DMS53 (cell line): ENCODE data around the gene ASGR1.

Experiments
- DNase-seq: peaks from one replicate; lab custom pipeline; 2025; lab: John Stamatoyannopoulos, UW

The ASGR1 gene, protein sequence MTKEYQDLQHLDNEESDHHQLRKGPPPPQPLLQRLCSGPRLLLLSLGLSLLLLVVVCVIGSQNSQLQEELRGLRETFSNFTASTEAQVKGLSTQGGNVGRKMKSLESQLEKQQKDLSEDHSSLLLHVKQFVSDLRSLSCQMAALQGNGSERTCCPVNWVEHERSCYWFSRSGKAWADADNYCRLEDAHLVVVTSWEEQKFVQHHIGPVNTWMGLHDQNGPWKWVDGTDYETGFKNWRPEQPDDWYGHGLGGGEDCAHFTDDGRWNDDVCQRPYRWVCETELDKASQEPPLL

DNA sequence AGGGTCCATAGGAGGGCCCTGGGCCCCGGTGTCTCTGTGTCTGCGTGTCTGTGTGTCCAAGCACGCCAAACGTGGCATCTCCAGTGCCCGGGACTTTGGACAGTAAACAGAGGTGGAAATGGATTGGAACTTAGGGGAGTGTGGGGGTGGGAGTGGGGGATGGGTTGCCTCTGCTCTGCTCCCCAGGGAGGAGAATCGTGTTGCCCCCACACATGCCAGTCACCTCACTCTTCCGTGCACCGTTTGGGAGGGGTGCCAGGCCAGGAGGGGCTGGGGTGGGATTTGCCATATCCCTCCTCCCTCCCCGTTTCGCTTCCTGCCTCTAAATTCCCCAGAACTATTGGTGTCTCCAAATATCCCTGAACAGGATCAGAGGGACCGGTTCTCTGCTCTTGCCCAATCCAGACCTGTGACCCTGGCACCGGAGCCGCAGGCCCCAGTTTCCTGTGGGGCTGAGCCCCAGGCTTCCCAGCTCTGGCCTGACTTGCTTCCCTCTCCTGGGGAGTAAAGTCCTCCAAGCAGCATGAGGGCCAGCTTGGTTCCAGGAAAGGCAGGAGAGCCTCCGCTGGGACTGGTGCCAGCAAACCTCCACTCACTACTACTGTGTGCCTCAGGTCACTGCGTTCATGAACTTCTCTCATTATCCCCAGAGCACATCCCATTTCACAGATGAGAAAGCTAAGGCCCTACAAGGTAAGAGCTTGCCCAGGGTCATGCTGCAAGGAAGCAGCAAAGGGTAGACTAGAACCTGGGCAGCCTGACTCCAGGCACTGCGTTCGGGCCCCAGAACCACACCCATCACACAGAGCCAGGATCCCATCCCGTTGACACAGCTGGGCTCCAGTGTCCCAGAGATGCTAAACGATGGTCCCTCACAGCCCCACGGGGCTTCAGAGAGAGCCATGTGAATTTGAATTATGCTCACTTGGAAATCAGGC lies at the start of gene ASGR1:
ASGR1 (minus strand) TSS at position 54 of the 938 bp plus-strand sequence. CDS start 807 bp downstream, outside the sequence.
- DNase-seq = no peak

DNA sequence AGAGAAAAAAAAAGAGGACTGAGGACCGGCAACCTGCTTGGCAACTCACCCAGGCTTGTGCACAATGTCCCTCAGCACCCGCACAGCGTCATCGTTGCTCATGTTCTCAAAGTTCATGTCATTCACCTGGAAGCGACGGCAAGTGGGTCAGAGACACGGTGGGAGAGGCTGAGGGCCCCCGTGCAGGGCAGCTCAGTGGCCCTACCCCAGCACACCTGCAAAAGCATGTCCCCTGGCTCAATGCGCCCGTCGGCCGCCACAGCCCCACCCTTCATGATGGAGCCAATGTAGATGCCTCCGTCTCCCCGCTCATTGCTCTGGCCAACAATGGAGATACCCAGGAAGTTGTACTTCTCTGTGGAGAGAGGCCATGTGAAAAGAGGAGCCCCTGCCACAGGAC lies 49.8 kb upstream of the ASGR1 start:
- no peak for DNase-seq

DNA sequence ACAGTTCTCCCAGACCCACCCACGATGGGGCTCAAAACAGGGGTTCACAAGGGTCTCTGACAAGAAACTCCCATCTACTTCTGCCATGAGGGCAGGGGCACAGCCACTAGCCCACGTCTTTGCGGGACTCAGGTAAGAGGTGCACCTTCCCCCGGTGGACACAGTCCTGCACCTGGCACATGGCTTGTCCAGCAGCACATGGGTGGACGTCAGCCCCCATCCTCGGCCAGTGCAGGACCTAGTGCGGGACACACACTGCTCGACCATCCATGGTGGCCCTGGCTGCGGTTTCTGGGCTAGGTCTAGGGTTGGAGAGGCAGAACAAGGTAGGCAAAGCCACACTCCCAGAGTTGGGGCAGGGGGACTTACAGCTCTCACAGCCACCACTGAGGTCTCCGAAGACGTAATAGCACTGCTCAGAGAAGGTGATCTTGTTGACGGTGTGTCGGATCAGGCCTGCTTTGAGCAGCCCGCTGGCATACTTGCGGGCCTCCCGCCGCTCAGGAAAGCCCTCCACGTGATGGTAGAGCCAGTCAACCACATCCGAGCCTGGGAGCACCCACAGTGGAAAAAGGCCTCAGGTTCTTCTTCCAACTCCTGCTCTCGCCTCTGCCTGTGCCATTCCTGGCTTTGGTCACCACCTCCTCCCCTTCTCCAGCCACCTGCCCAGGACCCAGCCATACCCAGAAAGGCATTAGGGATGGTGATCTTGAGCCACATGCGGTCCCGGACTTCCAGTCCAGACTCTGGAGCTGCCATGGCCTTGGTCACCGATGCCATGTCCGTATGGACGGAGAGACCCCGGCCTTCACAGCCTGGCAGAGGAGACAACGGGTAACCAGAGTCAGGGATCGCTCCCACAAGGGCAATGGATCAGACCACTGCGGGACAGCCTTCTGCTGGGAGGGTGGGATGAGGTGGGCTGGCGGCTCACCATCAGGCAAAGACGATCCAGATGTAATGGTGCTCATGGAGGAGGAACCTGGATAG lies 47.8 kb upstream of the ASGR1 start:
- no peak for DNase-seq

DNA sequence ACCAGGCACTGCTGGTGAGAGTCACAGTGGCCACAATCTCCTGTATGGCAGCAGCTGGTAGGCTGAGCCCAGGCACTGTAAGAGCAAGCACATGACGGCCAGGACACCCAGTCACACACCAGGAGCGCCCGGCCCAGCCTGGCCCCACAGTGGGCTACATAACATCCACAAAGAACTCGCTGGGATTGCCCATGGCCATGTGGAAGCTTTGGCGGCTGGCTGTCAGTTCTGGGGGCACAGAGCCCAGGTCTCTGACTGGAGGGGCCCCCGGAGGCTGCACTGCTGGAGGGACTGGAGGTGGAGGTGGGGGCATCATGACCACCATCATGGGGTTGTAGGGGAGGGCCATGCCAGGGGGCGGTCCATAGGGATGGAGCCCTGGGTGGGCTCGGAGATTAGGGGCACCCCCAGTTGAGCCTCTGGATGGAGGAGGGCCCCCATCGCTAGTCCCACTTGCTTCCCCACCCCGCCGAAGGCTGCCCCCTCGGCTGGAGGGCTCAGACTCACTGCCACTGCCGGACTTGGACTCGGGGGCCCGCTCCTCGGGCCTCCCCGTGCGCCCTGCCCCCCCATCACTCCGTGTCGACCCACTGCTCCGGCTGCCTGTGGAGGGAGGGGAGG lies 46.7 kb upstream of the ASGR1 start:
- DNase-seq = no peak

DNA sequence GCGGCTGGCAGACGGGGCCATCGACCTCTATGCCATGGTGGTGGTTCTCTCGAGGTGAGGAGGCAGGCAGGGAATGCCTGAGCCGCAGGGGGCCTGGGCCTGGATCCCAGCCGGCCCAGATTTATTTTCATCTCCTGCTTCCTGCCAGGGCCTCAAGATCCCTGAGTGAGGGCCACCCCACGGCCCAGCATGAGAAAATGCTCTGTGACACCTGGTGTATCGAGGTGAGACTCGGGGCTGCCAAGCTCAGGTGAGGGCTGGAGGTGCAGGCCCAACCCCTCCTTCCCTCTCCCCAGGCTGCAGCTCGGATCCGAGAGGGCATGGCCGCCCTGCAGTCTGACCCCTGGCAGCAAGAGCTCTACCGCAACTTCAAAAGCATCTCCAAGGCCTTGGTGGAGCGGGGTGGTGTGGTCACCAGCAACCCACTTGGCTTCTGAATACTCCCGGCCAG lies 45.5 kb upstream of the ASGR1 start:
- DNase-seq = no peak

DNA sequence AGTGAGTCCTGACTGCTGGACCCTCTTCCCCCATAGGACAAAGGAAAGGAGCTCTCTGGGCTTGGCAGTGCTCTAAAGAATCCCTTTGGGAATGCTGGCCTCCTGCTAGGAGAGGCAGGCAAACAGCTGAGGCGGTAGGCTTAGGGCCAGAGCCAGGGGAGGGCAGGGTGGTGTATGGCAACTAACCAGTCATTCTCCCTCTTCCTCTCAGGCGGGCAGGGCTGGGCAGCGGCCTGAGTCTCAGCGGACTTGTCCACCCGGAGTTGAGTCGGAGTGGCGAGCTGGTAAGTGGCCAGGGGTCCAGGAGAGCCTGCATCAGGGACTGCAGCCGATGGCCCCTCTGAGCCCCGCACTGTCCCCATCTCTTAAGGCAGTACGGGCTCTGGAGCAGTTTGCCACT lies 44.9 kb upstream of the ASGR1 start:
- no peak for DNase-seq

DNA sequence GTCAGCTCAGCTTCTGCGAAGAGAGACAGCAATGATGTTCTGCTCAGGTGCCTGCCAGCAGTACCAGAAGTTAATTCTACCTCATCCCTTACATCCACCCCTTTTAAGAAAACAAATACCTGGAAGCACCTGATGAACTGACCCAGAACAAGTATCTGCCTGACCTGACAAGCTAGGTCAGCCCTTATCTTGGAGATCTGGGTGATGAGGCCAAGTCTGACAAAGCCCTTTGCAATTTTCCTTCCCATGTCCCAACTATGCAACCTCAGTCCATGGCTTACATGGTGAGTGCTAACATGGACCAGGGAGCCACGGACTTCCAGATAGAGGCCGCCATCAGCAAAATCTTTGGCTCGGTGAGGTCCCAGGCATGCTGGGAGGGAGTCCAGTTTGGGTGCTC lies 44.2 kb upstream of the ASGR1 start:
- DNase-seq = no peak

DNA sequence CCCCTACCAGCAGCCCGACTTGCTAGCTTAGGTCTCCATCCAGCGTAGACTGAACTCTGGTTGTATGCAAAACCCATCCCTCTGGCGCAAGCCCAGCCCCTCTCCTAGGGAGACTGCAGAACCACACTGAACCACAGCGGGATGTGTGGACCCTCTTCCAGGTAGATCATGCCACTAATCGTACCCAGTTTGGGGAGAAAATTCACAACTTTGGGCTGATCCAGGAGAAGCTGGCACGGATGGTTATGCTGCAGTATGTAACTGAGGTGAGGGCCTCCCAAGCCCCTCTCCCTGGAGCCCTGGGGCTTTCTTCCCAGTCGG lies 43.8 kb upstream of the ASGR1 start:
- DNase-seq = no peak

DNA sequence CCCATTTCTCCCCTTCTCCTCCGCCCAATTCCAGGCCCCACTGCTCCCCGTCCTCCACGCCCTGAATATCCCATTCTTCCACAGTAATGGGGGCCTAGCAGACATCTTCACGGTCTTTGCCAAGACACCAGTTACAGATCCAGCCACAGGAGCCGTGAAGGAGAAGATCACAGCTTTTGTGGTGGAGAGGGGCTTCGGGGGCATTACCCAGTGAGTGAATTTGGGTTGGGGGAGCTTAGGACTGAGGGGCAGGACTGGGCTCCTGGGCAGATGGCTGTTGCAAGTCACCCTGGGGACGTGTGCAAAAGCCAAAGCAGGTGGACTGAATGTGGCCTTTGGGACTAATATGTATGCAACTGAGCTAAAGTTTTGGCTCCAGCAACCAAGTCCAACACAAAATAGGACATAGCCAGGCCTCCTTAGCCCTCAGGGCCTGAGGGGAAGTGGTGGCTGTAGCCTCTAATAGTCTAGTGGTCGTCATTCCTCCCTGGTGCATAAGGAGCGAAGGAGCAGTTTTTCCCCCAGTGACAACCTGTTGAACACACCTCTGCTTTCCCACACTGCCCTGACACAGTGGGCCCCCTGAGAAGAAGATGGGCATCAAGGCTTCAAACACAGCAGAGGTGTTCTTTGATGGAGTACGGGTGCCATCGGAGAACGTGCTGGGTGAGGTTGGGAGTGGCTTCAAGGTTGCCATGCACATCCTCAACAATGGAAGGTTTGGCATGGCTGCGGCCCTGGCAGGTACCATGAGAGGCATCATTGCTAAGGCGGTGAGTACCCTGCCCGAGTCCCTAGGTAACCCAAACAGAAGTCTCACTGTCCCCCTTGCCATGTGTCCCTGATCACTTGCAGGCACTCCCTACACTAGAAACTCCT lies 43.2 kb upstream of the ASGR1 start:
- DNase-seq = no peak

DNA sequence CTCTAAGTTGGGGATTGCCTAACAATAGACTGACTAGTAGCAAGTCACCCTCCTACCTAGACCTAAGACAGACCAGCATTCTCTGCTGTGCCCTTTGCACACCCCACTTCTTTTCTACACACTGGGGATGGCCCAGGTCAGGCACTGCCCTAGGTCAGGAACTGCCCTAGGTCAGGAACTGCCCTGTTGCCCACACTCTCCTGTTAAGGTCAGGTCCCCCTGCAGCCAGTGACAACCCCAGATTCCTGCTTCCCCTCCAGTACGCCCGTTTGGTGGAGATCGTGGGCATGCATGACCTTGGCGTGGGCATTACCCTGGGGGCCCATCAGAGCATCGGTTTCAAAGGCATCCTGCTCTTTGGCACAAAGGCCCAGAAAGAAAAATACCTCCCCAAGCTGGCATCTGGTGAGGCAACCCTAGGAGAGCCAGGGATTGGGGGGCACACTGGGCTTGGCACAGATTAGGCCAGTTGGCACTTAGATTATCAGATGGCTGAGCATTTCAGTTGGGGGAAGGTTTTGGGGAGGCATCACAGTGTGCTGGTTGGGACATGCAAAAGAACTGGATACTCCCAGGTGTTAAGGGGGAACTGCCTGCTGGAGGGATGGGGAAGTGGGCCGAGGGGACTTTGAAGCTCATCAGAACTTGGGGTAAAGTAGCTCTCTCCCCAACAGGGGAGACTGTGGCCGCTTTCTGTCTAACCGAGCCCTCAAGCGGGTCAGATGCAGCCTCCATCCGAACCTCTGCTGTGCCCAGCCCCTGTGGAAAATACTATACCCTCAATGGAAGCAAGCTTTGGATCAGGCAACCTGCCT lies 42.3 kb upstream of the ASGR1 start:
- DNase-seq = no peak

DNA sequence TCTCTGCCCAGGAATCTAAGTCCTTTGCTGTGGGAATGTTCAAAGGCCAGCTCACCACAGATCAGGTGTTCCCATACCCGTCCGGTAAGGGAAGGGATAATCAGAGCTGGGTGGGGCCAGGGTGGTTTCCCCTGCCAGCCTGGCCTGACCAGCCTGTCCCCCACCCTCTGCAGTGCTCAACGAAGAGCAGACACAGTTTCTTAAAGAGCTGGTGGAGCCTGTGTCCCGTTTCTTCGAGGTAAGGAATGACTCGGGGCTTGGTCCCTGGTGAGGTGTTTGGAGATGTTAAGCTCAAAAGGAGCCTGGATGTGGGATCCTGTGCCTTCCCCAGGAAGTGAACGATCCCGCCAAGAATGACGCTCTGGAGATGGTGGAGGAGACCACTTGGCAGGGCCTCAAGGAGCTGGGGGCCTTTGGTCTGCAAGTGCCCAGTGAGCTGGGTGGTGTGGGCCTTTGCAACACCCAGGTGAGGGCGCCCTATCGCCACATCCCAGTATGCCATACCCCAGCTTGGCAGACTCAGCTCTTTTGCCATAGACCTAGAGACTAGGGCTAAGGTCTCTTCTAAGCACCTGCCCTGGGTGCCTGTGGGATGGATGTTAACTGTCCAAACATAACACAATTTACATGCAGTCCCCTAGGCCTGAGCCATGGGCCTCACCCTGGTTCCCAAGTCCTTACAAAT lies 41.6 kb upstream of the ASGR1 start:
- DNase-seq = peak; percentile 89

DNA sequence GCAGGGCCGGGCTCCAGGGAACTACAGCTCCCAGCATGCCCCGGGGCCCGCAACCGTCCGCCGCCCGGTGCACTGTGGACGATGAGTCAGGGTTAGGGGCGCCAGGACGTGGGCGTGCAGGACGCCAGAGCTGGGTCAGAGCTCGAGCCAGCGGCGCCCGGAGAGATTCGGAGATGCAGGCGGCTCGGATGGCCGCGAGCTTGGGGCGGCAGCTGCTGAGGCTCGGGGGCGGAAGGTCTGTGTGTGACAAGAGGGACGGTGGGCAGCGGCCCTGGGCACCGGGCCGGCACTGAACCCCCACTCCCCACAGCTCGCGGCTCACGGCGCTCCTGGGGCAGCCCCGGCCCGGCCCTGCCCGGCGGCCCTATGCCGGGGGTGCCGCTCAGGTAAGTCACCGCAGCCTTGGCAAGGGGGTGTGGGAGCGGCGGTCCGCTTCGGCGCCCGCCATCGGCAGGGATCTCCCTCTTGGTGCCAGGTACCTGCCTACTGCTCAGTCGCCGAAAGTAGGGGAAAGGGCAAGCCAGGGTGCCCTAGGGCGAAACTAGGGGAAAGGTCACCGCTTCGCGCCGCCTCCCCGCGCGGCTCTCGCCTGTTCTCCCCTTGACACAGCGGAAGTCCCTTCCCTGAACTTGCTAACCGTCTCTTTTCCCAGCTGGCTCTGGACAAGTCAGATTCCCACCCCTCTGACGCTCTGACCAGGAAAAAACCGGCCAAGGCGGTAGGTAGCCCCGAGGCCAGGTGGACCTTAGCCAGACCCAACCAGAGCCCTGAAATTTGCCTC lies 40.8 kb upstream of the ASGR1 start, which contains the start of the genes ACADVL and DLG4:
ACADVL (plus strand) TSS at position 127 of the 781 bp plus-strand sequence; CDS start at position 174, 47 bp downstream.
DLG4 (minus strand) TSS at position 25 of the 781 bp plus-strand sequence.
- DNase-seq = peak; percentile 94

DNA sequence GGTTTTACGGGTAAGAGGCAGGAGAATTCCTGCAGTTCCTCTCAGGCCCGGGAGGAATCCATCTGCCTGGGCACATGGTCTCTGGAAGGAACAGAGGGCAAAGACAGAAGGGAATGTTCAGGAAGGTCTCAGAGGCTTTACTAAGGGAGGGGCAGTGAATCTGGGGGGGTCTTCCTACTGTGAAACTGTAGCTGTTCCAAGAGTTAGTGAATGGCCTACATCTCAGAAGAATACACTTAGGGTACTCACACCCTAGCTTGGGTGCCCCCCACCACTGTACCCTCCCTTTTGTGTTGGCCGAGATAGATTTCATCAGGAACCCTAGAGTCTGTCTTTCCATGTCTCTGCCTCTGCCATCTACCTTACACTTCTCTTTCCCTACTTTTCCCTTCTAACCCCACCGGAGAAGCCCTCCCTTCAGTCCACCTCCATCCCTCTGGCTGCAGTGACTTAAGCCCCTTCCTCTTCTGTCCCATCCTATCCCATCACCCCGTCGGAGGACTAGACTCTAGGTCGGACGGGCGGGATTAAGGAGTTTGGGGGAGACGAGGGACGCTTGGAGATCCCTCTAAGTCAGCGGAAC lies 40.1 kb upstream of the ASGR1 start:
- DNase-seq = no peak

DNA sequence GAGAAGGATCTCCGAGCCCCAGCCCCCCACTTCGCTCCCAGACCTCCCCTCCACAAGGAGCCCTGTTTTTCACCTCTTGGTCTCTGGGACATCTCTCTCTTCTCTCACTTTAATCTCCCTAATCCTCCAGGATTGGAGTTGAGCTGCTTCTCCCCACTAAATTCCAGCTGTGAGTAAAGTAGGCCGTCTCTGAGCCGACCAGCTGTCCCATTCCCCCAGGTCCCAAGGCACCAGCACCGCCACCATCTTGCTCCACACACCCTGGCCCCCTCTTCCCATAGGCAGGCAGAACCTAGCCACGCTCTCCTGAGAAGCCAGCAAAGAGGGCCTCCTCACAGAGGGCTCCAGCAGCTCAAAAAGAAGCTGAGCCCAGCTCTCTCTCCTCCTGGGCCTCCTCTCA lies 39.6 kb upstream of the ASGR1 start:
- no peak for DNase-seq

DNA sequence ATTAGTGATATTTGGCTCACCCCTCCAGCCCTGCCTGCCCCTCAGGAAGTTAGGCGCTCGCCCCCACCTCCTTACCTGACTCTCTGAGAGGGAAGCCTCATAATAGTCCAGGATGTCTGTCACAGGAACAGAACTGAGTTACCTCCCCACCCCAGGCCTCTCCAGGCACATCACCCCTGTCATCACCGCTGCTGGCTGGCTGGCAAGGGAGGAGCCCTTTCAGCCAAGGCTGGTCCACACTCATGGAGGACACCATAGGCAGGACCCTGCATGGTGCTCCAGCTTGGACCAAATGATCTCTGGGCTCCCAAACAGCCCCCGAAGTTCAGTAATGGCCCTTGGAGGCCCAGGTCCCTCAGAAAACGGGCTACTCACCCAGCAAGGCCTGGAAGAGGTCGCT lies 39.0 kb upstream of the ASGR1 start:
- no peak for DNase-seq

DNA sequence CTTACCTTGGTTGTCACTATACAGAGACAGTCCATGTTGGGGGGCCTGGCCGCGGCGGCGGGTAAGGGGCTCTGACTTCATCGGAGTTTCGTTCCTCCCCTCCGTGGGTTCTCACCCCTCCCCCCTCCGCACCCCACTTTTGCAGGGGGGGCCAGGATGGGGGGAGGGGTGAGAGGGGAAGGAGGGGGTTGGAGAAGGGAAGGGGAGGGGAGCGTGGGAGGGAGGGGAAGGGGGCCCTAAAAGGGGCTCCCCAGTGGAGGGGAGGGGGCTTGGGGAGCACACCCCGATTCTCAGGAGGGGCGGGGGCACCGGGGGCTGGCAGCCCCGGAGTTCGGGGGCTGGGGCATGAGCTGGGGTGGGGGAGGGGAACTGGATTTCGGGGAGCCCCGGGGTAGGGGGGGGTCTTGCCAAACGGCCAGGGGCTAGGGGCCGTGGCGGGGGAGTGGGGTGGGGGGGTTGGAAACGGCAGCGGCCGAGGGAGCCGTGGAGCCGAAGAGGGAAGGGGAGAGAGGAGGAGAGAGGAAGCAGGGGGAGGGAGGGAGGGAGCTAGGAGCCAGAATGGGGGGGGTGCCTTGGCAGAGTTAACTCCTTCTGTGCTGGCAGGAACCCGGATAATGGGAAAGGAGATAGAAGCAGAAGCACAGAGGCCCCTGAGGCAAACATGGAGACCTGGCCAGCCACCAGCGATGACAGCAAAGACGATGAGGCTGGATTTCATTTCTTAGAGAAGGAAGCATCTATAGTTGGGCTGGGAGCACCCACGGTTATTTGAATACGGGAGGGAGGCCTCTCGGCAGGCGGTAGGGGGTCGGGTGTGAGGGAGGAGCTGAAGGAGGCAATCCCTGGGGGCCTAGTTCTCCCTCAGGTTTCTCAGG lies 38.2 kb upstream of the ASGR1 start:
- peak; percentile 74 for DNase-seq
